AG04449 (cell line): ENCODE results near the gene C1orf50.
"Not testable (repeated sequence)": the region's sequence is repeated elsewhere in the genome, so short reads cannot be mapped to it uniquely, and the experiment has no call there.

Experiments
- CTCF ChIA-PET: fragments of 350-600 bp; formaldehyde crosslinking; extraction: SDS; loops from one replicate; lab custom pipeline; 2021; ENCODE audit warnings: antibody characterized with exemption; lab: Yijun Ruan, JAX
- POLR2A ChIA-PET: fragments of 400-600, 350-600 bp; formaldehyde crosslinking; extraction: SDS; loops from one replicate; lab custom pipeline; 2020; ENCODE audit warnings: antibody characterized with exemption, inconsistent platforms; lab: Yijun Ruan, JAX
- DNase-seq: peaks from one replicate; pipeline ENCODE4 v3.0.0-alpha.2; 2010; ENCODE audit warnings: low read depth, low spot score
- H3K4me3 ChIP-seq: 2 replicates; pipeline ENCODE4 v1.5.1; 2011; ENCODE audit warnings: low read depth, mild to moderate bottlenecking, control low read depth, low read length
- CTCF ChIP-seq: IDR thresholded peaks from one replicate; pipeline ENCODE4 v1.5.1; 2011; ENCODE audit warnings: mild to moderate bottlenecking, moderate library complexity, low read length, control low read depth, inconsistent platforms; ENCODE audit not compliant: insufficient read depth; ENCODE audit errors: missing control alignments

The C1orf50 gene

GRCh38 chr1:42747125-42747524, 19.9 kb upstream of the C1orf50 start:
- POLR2A ChIA-PET: no interaction called here
- DNase-seq: no peak
- CTCF ChIA-PET: interaction anchor here (0.7 to 4.5 kb wide), 12 partner anchors 10 to 600 kb away, joined by 3 to 34 read pairs (median 5); partner anchors contain the start of genes C1orf50 and P3H1
- no peak overlapping the region for H3K4me3 ChIP-seq
- peak; percentile 64 for TF ChIP-seq CTCF

GRCh38 chr1:42748021-42748420, 19.0 kb upstream of the C1orf50 start:
- no peak overlapping the region for H3K4me3 ChIP-seq
- ChIA-PET POLR2A (no interaction called here), CTCF (interaction anchor here (1.2 to 4.5 kb wide), 5 partner anchors 9 to 170 kb away, joined by 4 to 34 read pairs (median 15); partner anchors contain the start of genes C1orf50 and P3H1)
- no peak for DNase-seq
- TF ChIP-seq CTCF: no peak

- ChIA-PET POLR2A (interaction anchor here (0.6 kb wide), 1 partner anchor 73 kb away, joined by 3 read pairs; no protein-coding TSS in a partner anchor), CTCF (interaction anchor here (1.3 to 4.5 kb wide), 6 partner anchors 8 to 169 kb away, joined by 3 to 34 read pairs (median 10); no protein-coding TSS in a partner anchor)
- TF ChIP-seq CTCF: no peak
- DNase-seq: no peak
- H3K4me3 ChIP-seq: no peak overlapping the region
Measured at GRCh38 chr1:42748461-42749410, 18.3 kb upstream of the C1orf50 start.

GRCh38 chr1:42750041-42750440, 17.0 kb upstream of the C1orf50 start:
- no peak overlapping the region for H3K4me3 ChIP-seq
- DNase-seq: no peak
- no peak for TF ChIP-seq CTCF
- ChIA-PET CTCF (interaction anchor here (1.5 kb wide), 1 partner anchor 170 kb away, joined by 5 read pairs; no protein-coding TSS in a partner anchor), POLR2A (no interaction called here)

GRCh38 chr1:42751511-42752070, 15.5 kb upstream of the C1orf50 start:
- POLR2A ChIA-PET, DNase-seq, H3K4me3 ChIP-seq: not testable (repeated sequence)
- CTCF ChIA-PET: interaction anchor here (1.1 to 1.8 kb wide), 5 partner anchors 13 to 174 kb away, joined by 3 to 13 read pairs (median 5); partner anchors contain the start of gene P3H1

GRCh38 chr1:42752284-42752683, 14.8 kb upstream of the C1orf50 start:
- H3K4me3 ChIP-seq: no peak overlapping the region
- TF ChIP-seq CTCF: no peak
- CTCF ChIA-PET: interaction anchor here (1.1 to 1.8 kb wide), 5 partner anchors 12 to 175 kb away, joined by 3 to 13 read pairs (median 5); partner anchors contain the start of gene P3H1
- POLR2A ChIA-PET: interaction anchor here (1.1 to 1.4 kb wide), 2 partner anchors 11 to 14 kb away, joined by 3 to 4 read pairs; partner anchors contain the start of genes C1orf50 and P3H1
- no peak for DNase-seq
